ENCODE data around the gene BORCS6. TPM values are rescaled to one million over a fixed set of nuclear protein-coding genes. Genes with fewer than 3 reads are reported as not detected.
A peak's percentile ranks its signal among the peaks of the same experiment; 100 is the strongest.

Gene BORCS6
- total and polyA plus RNA-seq, 9 of the 15 experiments (the other 6 are each of a cell fraction or from before 2014, with no cell fraction given): 0.01 to 7.4 (median 2.3) TPM

GRCh38 chr17:8152112-8152775 lies 37.7 kb downstream of the BORCS6 start, which contains the start of gene PER1 (continued):
- peak; percentile 58 for TF ChIP-seq PRDM10 (IDR thresholded peaks at IDR 0.05; ENCODE audit: partially characterized antibody)
- TF ChIP-seq AFF1 (IDR thresholded peaks at IDR 0.05; ENCODE audit: low read depth in 1 of 2, partially characterized antibody in 2 of 2): no peak
- TF ChIP-seq SUPT5H (IDR thresholded peaks at IDR 0.05): 0 out of 2 replicates have a peak, but pooled peaks have one; percentile 53
- TF ChIP-seq CTBP1 (IDR thresholded peaks at IDR 0.05; ENCODE audit: borderline replicate concordance): no peak; the same call in 1 of the 2 replicates
- no peak for TF ChIP-seq ATF1 (CRISPR knock-in tag; IDR thresholded peaks at IDR 0.05)
- TF ChIP-seq ATF1 (tag; IDR thresholded peaks at IDR 0.05): peak; percentile 66
- TF ChIP-seq SREBF1 (IDR thresholded peaks at IDR 0.05; ENCODE audit: borderline replicate concordance, low read depth, low read length): no peak
- TF ChIP-seq TFAP4 (CRISPR knock-in tag; IDR thresholded peaks at IDR 0.05; ENCODE audit: borderline replicate concordance): peak; percentile 34; the same call in 1 of the 2 replicates
- TF ChIP-seq CHCHD3 (CRISPR knock-in tag; IDR thresholded peaks at IDR 0.05): no peak
- no peak for TF ChIP-seq FOXA1 (IDR thresholded peaks at IDR 0.05; ENCODE audit: borderline replicate concordance)
- no peak for TF ChIP-seq ZBED1 (IDR thresholded peaks at IDR 0.05)
- no peak for TF ChIP-seq DACH1 (IDR thresholded peaks at IDR 0.05; ENCODE audit: partially characterized antibody)
- no peak for TF ChIP-seq GTF2F1 (IDR thresholded peaks at IDR 0.05; ENCODE audit: low read depth, low read length)
- no peak for TF ChIP-seq E2F5 (CRISPR knock-in tag; IDR thresholded peaks at IDR 0.05)
- TF ChIP-seq CBFB (CRISPR knock-in tag; IDR thresholded peaks at IDR 0.05): no peak
- no peak for TF ChIP-seq FOSL1 (tag; conservative IDR thresholded peaks at IDR 0.05)
